CD4-positive, alpha-beta memory T cell (primary cell): Measurements from ENCODE around the gene EHD3. TPM values are rescaled to one million over a fixed set of nuclear protein-coding genes. Genes with fewer than 3 reads are reported as not detected.

Experiments used
- CTCF ChIA-PET: fragments of 350-600 bp; sonication (Branson Sonifier 250); formaldehyde crosslinking; loops from one replicate; lab custom pipeline; 2021; ENCODE audit warnings: inconsistent platforms; ENCODE audit not compliant: partially characterized antibody; lab: Charles Lee
- POLR2A ChIA-PET: fragments of 350-600 bp; sonication (Branson Sonifier 250); formaldehyde crosslinking; loops from one replicate; lab custom pipeline; 2021; ENCODE audit not compliant: partially characterized antibody; lab: Charles Lee
- DNase-seq, 5 donors: peaks; one replicate each; pipeline versions ENCODE4 v3.0.0 to v3.0.0-alpha.2; 2020 to 2022; ENCODE audit warnings: mixed read lengths in 1 of 5
- H3K27ac ChIP-seq: one replicate; pipeline ENCODE4 v1.7.0; 2013; ENCODE audit warnings: low read depth, low read length
- H3K27me3 ChIP-seq: 2 replicates; pipeline ENCODE4 v1.7.0; 2013; ENCODE audit warnings: mild to moderate bottlenecking, low read length, moderate library complexity; ENCODE audit not compliant: insufficient read depth
- H3K36me3 ChIP-seq: 2 replicates; pipeline ENCODE4 v1.7.0; 2013; ENCODE audit warnings: mild to moderate bottlenecking, low read length, moderate library complexity; ENCODE audit not compliant: insufficient read depth
- H3K4me1 ChIP-seq: 2 replicates; pipeline ENCODE4 v1.7.0; 2013; ENCODE audit warnings: mild to moderate bottlenecking, low read length, moderate library complexity; ENCODE audit not compliant: insufficient read depth
- H3K4me3 ChIP-seq, 2 donors: one replicate each; pipeline ENCODE4 v1.7.0; 2013; ENCODE audit warnings: low read length in 2 of 2, mild to moderate bottlenecking in 1 of 2
- H3K9me3 ChIP-seq, 2 donors: one replicate each; pipeline ENCODE4 v1.7.0; 2013; ENCODE audit warnings: low read length in 2 of 2, control low read depth in 1 of 2; ENCODE audit not compliant: control insufficient read depth in 1 of 2
- H3K27ac Mint-ChIP-seq, 7 donors: one replicate each; pipeline ENCODE4 v1.8.0; 2020 to 2021; ENCODE audit warnings: mixed read lengths in 7 of 7, mild to moderate bottlenecking in 6 of 7, inconsistent platforms in 3 of 7, moderate library complexity in 3 of 7
- H3K27me3 Mint-ChIP-seq, 2 donors: one replicate each; pipeline ENCODE4 v1.8.0; 2020 to 2021; ENCODE audit warnings: mixed read lengths in 2 of 2
- H3K36me3 Mint-ChIP-seq, 2 donors: one replicate each; pipeline ENCODE4 v1.8.0; 2020 to 2021; ENCODE audit warnings: mixed read lengths in 2 of 2, inconsistent platforms in 1 of 2, mild to moderate bottlenecking in 1 of 2
- H3K4me1 Mint-ChIP-seq, 4 donors: one replicate each; pipeline ENCODE4 v1.8.0; 2020 to 2021; ENCODE audit warnings: mixed read lengths in 4 of 4, mild to moderate bottlenecking in 1 of 4
- H3K4me3 Mint-ChIP-seq, 8 donors: one replicate each; pipeline ENCODE4 v1.8.0; 2020 to 2021; ENCODE audit warnings: mixed read lengths in 8 of 8, mild to moderate bottlenecking in 7 of 8, moderate library complexity in 6 of 8, inconsistent platforms in 3 of 8
- H3K9me3 Mint-ChIP-seq, 8 donors: one replicate each; pipeline ENCODE4 v1.8.0; 2020 to 2021; ENCODE audit warnings: mixed read lengths in 8 of 8, mild to moderate bottlenecking in 5 of 8, inconsistent platforms in 3 of 8, moderate library complexity in 1 of 8
- intact Hi-C: fragments of 100-400 bp; cut with micrococcal nuclease; formaldehyde crosslinking; loops from one replicate; pipeline ENCODE4 v1.15.1; 2023
- polyA plus RNA-seq, 2 donors: library from polyadenylated mRNA; unstranded; fragments of 300-500 nt; fragmentation: Illumina TruSeq; gene quantifications; one replicate each; pipeline ENCODE4 v1.2.3, GENCODE V29; 2021
- total RNA-seq, 2 experiments: library from RNA; stranded (reverse); gene quantifications; one replicate each; pipeline ENCODE4 v1.2.3, GENCODE V29; 2021

EHD3 gene
- total and polyA plus RNA-seq, 4 experiments from 2014 or later = 2.3 to 4.4 (median 4.2) TPM

DNA sequence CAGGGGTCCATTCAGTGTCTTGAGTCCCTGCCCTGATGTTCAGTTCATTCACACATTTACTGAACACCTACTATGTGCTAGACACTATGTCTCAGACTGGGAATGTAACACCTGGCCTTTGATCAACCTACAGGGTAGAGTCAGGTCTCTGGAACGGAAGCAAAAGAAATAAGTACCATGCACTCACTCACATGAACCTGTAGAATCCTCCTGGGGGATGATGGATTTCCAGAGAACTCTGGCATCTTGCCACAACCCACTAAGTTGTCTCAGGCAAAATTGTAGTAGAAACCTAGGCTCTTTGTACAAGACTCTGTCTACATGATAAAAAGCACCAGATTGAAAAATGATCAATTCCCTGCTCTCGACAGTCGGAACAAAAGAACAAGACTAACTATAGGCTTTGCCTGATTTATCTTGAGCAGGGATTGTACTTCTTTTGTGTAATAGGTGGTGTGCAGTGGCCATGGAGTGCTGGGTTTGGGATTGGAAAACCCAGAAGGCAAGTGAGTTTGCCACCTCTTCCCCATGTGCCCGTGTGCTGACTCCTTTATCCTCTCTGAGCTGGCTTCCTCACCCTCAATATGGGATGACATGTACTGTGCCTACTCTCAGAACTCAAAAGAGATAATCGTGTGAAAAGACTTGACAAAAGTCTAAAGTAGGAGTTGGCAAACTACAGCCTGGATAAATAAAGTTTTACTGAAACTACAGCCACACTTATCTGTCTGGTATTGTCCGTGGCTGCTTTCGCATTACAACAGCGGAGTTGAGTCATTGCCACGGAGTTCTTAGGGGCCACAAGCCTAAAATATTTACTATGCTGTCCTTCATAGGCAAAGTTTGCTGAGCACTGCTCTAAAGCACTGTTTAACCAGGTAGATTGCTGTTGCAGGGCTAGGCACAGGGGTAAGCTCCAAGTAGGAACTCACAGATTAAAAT lies 21.0 kb upstream of the EHD3 start:
- Mint-ChIP-seq H3K27me3 (no peaks in the 10 kb centered on the region), H3K27ac (peak overlapping the region in 1 of 7 donors; percentile 29), H3K36me3 (no peaks in the 10 kb centered on the region), H3K4me3 (no peak overlapping the region), H3K4me1 (peaks cover 0 to 8% (median 1%) of the 10 kb centered on the region in 4 donors), H3K9me3 (no peaks in the 10 kb centered on the region)
- no peak overlapping the region for H3K27ac ChIP-seq
- intact Hi-C loops = no loop called here
- no peaks in the 10 kb centered on the region for H3K9me3 ChIP-seq
- no peak overlapping the region for H3K4me3 ChIP-seq
- ChIA-PET CTCF (no interaction called here), POLR2A (no interaction called here)
- no peaks in the 10 kb centered on the region for H3K36me3 ChIP-seq
- no peaks in the 10 kb centered on the region for H3K27me3 ChIP-seq
- H3K4me1 ChIP-seq = no peaks in the 10 kb centered on the region
- no peak for DNase-seq

DNA sequence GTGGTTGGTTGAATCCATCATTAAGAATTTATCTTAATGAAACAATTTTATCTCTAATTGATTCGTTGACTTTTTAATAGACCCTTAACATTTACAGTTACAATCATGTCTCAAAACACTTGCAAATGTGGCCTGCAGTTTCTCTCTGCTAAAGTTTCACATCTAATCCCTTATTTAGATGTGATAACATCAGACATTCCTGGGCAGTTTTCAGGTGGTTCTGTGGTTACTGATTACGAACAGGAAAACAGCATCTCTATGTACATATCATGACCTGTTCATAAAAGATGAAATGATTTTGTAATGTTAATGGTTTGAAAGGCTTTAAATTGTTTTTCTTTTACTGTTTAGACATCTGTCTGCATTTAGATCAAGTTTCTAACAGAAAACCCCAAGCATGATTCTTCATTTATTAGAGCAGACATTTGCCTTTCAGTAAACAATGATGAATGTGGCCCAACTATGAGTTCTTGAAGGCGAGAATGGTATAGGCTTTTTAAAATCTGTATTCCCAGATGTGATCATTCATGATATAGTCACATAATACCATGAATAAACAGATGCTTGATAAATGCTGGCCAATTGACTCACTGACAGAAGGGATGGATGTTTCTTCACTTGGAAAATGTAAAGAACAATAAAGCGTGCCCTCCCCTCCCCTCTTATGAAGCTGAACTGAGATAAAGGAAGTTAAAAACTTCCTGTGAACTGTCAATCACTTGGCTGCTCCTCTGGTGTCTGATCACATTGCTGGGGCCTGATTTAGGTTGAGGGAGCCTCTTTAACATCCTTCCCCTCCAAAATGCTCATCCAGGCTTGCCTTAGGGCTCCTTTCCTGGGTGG lies 20.1 kb upstream of the EHD3 start:
- POLR2A ChIA-PET = no interaction called here
- Histone ChIP-seq H3K4me1 (no peaks in the 10 kb centered on the region), H3K27ac (no peak overlapping the region), H3K9me3 (no peaks in the 10 kb centered on the region), H3K4me3 (no peak overlapping the region), H3K36me3 (no peaks in the 10 kb centered on the region), H3K27me3 (no peaks in the 10 kb centered on the region)
- CTCF ChIA-PET = no interaction called here
- peak overlapping the region in 2 of 7 donors; percentile 48 to 52 for H3K27ac Mint-ChIP-seq
- DNase-seq = no peak
- H3K27me3 Mint-ChIP-seq = no peaks in the 10 kb centered on the region
- H3K4me3 Mint-ChIP-seq = no peak overlapping the region
- no peaks in the 10 kb centered on the region for H3K36me3 Mint-ChIP-seq
- peaks cover 0 to 8% (median 1%) of the 10 kb centered on the region in 4 donors for H3K4me1 Mint-ChIP-seq
- no peaks in the 10 kb centered on the region for H3K9me3 Mint-ChIP-seq
- intact Hi-C loops = no loop called here

DNA sequence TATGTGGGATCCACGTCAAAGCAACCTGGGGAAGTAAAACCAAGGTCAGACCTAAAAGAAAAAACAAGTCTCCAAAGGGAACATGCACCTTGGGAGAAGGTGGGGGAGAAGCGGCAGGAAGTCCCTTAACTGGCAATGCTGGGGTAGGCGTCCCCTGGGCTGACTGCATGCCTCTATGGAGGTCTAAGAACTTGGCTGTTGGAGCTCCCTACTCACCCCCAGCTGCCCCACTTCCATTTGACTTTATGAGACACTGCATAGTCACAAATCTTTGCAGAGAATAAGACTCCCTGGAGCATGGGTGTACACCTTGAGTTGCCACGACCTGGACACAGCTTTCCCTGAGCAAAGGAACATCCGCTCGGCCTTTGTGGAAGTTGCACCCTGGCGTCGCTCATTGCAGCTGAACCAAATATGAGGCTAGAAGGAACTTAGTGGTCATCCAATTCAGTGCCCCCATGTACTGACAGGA lies 19.5 kb upstream of the EHD3 start:
- Mint-ChIP-seq H3K4me1 (peaks cover 0 to 8% (median 1%) of the 10 kb centered on the region in 4 donors), H3K9me3 (no peaks in the 10 kb centered on the region), H3K27ac (no peak overlapping the region), H3K4me3 (no peak overlapping the region), H3K27me3 (no peaks in the 10 kb centered on the region), H3K36me3 (no peaks in the 10 kb centered on the region)
- no peaks in the 10 kb centered on the region for H3K4me1 ChIP-seq
- DNase-seq = no peak
- intact Hi-C loops = no loop called here
- POLR2A ChIA-PET = no interaction called here
- H3K27me3 ChIP-seq = no peaks in the 10 kb centered on the region
- no peak overlapping the region for H3K27ac ChIP-seq
- CTCF ChIA-PET = no interaction called here
- H3K4me3 ChIP-seq = no peak overlapping the region
- H3K9me3 ChIP-seq = no peaks in the 10 kb centered on the region
- no peaks in the 10 kb centered on the region for H3K36me3 ChIP-seq

DNA sequence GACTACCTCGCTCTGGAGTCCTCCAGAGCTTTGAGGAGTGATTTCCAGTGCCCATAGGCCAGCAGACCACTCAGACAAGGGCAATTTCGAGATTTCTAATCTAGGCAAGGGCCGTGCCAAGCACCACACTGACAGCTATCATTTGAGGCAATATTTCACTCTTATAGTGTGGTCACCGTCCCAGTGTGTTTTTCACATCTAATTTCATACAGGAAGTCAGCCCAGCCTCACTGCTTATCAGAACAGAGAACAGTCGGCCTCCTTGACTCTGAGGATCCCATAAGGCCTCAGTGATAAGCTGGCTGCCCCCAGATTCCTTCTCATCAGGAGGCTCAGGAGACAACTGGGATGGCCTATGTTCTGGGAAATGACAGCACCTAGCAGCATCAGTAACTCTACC lies 17.2 kb upstream of the EHD3 start:
- no peak overlapping the region for H3K4me3 Mint-ChIP-seq
- ChIA-PET CTCF (no interaction called here), POLR2A (no interaction called here)
- no peaks in the 10 kb centered on the region for H3K9me3 Mint-ChIP-seq
- H3K4me1 Mint-ChIP-seq = peaks cover 0 to 8% (median 1%) of the 10 kb centered on the region in 4 donors
- peaks cover 0 to 5% of the 10 kb centered on the region in 2 donors for H3K27me3 Mint-ChIP-seq
- Histone ChIP-seq H3K27me3 (no peaks in the 10 kb centered on the region), H3K27ac (no peak overlapping the region), H3K4me3 (no peak overlapping the region), H3K4me1 (no peaks in the 10 kb centered on the region), H3K9me3 (no peaks in the 10 kb centered on the region), H3K36me3 (no peaks in the 10 kb centered on the region)
- no peak for DNase-seq
- H3K36me3 Mint-ChIP-seq = no peaks in the 10 kb centered on the region
- intact Hi-C loops = no loop called here
- no peak overlapping the region for H3K27ac Mint-ChIP-seq

DNA sequence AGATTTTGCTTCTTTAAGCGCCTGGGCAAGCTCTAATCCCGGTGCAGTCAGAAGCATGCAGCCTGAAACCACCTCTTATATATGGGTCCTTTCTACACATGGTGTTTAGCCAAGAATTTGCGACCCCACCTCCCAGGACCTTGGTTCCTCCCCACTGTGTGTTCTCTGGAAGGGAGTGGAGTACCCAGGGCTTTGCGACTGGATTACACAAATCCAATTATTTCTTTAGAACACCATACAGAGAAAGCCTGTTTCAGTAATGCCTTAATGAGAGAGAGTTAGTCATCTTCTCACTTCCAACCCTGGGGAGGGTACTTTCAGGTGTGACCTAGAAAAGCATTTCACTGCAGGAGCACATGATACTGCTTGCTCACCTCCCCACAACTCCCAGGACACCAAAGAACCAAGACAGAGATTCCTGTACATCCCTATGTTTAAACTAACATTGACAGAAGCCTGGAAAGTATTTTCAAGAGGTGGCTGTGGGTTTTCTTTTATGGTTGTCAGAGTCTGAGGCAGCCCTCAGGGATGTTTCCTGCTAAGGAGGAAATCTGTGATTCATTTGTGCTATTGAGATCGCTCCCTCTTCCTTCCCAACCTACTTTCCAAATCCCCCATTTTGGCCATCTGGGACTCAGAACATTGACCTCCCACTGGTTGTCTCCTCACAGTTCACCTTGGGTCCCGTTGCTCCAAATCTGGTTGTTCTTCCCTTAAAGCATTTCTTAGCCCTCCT lies 16.3 kb upstream of the EHD3 start, which contains the start of gene CAPN14:
TSS of gene CAPN14 (minus strand) at position 51 of the 736 bp plus-strand sequence. CDS start 12,068 bp downstream, outside the sequence.
- H3K27ac Mint-ChIP-seq = no peak within 1 kb of the TSS
- no peaks in the 10 kb centered on the region for H3K36me3 Mint-ChIP-seq
- ChIA-PET POLR2A (no interaction called here), CTCF (no interaction called here)
- Histone ChIP-seq H3K27ac (no peak within 1 kb of the TSS), H3K27me3 (no peaks in the 10 kb centered on the region), H3K4me1 (no peaks in the 10 kb centered on the region), H3K9me3 (no peaks in the 10 kb centered on the region), H3K4me3 (no peak within 1 kb of the TSS), H3K36me3 (no peaks in the 10 kb centered on the region)
- intact Hi-C loops = no loop called here
- no peak within 1 kb of the TSS for H3K4me3 Mint-ChIP-seq
- peaks cover 0 to 8% (median 1%) of the 10 kb centered on the region in 4 donors for H3K4me1 Mint-ChIP-seq
- H3K27me3 Mint-ChIP-seq = peaks cover 2 to 10% of the 10 kb centered on the region in 2 donors
- no peak for DNase-seq
- H3K9me3 Mint-ChIP-seq = no peaks in the 10 kb centered on the region

DNA sequence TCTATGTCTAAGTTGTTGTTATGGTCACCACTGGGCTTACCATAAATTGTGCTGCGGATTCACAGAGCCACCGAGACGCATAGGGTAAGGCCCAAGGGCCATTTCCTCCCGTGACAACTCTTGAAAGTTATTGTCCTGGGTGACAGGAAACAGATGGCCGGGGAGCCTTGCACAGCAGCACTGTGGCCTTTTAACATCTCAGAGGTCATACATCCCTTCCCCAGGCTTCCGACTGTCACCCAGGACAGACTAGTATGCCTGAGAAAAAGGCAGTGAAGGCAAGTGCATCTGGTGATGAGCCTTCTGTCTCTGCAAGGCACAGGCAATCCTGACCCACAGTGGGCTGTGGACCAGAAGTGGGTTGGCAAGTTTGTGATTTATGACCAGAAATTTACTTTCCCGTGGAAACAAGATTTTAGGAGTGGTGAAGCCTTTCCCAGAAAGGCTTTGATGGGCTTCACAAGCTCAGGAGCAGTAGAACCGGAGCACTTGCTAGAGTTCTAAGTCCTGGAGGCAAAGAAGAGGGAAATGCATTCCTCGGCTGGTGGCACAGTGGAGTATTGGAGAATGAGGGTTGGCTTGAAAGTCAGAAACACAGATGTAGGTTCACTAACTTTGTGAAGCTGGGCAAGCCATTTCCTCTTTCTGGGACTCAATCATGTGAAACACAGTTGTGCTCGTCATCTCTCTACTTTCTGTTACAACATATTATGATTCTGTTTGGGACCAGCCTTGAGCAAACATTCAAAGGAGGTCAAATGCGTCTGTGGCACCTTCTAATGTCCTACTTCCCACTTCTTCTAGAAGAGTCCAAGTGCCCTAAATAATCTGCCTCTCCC lies 14.6 kb upstream of the EHD3 start:
- H3K4me1 ChIP-seq = no peaks in the 10 kb centered on the region
- intact Hi-C loops = no loop called here
- H3K4me1 Mint-ChIP-seq = peaks cover 0 to 1% (median 0%) of the 10 kb centered on the region in 4 donors
- H3K27me3 ChIP-seq = no peaks in the 10 kb centered on the region
- no peak overlapping the region for H3K4me3 Mint-ChIP-seq
- no peaks in the 10 kb centered on the region for H3K36me3 Mint-ChIP-seq
- H3K4me3 ChIP-seq = no peak overlapping the region
- no peak for DNase-seq
- POLR2A ChIA-PET = no interaction called here
- no peaks in the 10 kb centered on the region for H3K36me3 ChIP-seq
- peaks cover 7 to 19% of the 10 kb centered on the region in 2 donors for H3K27me3 Mint-ChIP-seq
- CTCF ChIA-PET = no interaction called here
- H3K27ac ChIP-seq = no peak overlapping the region
- no peaks in the 10 kb centered on the region for H3K9me3 ChIP-seq
- no peaks in the 10 kb centered on the region for H3K9me3 Mint-ChIP-seq
- no peak overlapping the region for H3K27ac Mint-ChIP-seq
